HG03103 (cell line): ENCODE results near the gene SIGLECL1.

Experiments
- ATAC-seq: cut with Tn5 transposase; IDR thresholded peaks from one replicate; pipeline ENCODE4 v1.9.1; 2021; ENCODE audit warnings: low read depth; ENCODE audit not compliant: unreplicated experiment

The SIGLECL1 gene

DNA sequence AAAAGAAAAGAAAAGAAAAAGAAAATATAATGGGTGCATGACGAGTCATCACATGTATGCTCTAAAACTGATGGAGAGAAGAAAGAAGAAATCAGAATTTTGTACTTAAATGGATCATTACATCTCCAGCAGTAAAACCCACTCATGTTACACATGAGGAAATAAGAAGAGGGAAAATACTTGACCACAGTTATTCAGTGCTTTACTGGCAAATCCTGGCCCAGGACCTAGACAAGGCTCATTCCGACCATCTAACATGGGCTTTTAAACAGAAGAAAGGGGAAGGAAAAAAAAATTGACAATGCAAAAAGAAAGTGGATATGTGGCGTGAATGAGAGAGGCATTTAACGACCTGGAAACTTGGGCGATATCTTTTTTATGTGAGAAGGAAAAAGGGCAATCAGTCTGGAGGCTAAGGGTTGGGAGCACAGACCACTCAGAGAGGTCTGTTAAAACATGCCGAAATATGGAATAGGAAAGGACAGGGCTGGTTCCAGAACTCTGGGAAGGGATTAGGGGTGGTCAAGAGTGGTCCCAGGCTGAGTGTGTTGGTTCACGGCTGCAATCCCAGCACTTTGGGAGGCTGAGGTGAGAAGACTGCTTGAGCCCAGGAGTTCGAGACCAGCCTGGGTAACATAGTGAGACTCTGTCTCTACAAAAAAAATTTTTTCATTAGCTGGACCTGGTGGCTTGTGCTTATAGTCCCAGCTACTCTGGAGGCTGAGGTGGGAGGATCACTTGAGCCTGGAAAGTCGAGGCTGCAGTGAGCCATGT is 1.6 kb downstream of the SIGLECL1 start:
- no peak for ATAC-seq

DNA sequence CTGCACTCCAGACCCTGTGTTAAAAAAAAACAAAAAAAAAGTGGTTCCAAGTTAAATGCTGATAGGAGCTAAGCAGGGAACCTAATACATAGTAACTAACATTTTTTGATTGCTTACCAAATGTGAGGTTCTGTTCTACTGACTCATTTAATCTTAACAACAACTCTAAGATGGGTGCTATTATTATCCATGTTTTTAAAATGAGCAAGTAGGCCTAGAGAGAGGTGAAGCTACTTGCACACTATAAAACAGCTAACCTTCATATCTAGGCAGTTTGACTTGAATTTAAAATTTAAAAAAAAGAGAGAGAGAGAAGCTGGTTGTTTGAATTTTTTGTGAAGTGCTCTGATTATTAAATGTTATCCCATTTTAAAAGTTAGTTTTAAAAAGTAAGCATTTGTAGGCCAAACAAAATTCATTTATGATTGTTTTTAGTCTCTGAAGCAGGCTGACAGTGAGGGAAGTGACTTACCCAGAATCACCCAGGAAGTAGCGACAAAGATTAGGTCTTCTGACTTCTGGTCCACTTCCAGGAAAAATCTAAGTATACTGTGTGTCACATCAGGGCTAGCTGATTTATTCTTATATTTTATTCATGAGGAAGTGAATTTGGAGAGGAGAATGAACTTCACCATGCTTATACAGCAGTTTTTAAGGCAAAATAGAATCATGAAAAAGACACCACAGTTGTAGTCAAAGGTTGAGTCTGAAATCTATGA is 2.4 kb downstream of the SIGLECL1 start:
- ATAC-seq, result no peak

GRCh38 chr19:51256155-51256625 is 5.3 kb downstream of the SIGLECL1 start:
- no peak for ATAC-seq

- ATAC-seq, result no peak
Observed at GRCh38 chr19:51257471-51257870, 6.6 kb downstream of the SIGLECL1 start.

GRCh38 chr19:51258165-51259160 is 7.6 kb downstream of the SIGLECL1 start:
- ATAC-seq, result no peak

DNA sequence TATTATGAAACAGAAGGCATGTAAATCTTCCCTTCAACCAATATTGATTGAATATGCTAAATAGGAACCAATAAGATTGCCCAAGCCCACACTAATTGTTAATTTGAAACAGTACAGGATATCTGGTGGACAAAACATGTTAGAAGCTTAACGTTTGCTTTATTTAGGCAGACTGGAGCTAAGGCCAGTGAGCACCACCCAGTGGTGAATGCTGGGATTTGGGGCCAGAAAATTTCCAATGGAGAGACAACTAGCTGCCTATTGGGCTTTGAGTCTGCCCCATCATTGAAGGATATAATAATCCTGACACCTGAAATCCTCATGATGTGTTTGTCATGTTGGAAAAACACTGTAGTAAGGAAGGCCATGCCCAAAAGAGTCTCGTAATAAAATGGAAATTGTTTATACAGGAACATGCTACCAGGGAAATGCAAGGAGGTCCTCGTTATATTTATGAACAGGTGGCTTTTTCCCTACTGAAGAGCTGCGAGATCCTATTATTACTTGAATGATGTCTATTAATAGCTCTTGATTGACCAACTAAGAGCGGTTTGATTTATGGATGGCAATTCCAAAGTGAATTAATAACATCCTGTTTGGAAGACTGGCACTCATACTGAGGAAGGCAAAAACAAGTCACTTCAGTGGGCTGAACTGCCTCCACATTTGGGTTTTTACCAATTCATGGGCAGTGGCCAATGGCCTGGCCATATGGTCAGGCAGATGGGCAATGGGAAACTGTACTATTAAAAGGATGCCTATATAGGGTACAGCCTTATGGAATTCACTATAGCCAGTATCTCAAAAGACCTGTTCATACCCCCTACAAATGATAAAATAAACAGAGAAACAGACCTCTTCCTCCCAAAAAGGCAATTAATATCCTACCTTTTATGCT is 8.7 kb downstream of the SIGLECL1 start:
- no peak for ATAC-seq

DNA sequence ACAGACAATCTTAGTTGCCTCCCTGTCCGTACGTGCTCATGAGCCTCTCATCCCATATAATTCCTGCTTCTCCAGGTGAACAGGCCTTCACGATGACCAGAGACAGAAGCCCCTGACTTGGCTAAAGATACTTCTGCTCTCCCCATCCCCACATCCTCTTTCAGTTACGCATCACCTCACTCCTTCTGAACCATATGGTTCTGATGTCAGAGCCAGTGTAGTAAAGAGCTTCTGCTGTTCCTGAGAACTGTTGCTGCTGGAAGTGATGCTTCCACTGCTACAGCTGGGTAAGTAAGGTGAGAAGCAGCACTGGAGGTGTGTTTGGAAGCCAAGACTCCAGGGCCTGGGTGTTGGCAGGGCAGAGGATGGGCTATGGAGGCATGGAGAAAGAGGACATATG is 12.9 kb downstream of the SIGLECL1 start:
- ATAC-seq, result no peak

- no peak for ATAC-seq
Observed at GRCh38 chr19:51271067-51271466, 20.2 kb downstream of the SIGLECL1 start.

DNA sequence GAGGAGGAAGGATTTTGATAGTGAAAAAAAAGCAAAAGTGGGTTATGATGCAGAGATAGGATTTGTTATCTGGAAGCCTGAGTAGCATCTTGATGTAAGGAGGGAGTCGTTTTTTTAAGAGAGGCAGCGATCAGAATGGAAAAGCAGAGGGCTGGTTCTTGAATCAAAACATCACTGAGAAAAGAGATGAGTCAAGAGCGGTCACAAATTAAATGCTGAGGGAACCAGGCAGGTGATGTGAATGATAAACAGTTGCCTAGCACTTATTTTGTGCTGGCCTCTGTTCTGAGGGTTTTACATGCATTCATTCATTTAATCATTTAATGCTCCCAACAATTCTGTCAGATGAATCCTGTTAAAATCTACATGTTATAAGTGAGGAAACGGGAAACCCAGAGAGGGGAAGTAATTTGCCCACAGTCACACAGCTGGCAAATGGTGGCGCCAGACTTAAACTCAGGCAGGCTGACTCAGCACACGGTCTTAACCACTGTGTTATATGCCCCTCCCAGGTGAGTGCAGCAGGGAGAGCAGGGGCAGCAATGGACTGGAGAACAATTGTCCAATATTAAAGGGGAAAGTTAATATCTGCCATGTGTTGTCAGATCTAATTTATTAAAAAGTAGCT is 21.4 kb downstream of the SIGLECL1 start:
- no peak for ATAC-seq

- ATAC-seq, result no peak
Observed at GRCh38 chr19:51274049-51274770, 23.3 kb downstream of the SIGLECL1 start.

DNA sequence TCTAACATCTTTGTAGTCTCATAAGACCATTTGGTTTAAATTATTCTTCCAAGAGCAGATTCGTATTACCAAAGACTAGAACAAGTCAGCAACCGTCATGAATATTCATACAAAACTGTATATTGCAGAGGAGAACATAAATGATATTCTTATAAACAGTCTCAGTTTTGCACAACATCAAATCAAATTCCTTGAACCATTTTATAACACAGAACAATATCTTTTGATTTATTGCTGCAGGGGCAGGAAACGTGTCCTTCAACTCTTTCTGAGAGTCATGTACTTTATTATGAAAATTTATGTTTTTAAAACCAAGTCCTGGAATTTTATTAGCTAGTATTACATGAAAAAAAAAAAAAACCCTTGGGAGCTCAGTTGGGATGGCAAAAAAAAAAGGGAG is 26.2 kb downstream of the SIGLECL1 start:
- no peak for ATAC-seq

DNA sequence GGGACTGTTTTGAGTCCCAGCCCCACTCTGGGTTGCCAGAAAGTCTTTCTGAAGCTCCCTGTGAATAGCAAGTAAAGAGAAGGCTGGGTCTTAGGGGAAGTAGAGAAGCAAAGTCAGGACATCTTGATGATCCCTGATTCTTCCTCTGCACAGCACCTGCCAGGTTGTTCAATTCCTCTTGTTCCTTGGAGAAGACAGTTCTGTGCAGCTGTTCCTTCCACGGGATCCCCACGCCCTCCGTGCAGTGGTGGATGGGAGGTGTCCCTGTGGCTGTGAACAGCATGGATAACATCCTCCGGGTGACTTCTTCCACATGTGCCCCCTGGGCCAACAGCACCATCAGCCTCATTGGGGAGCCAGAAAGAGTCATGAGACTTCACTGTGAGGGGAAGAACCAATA is 31.5 kb downstream of the SIGLECL1 start:
- ATAC-seq, result no peak

DNA sequence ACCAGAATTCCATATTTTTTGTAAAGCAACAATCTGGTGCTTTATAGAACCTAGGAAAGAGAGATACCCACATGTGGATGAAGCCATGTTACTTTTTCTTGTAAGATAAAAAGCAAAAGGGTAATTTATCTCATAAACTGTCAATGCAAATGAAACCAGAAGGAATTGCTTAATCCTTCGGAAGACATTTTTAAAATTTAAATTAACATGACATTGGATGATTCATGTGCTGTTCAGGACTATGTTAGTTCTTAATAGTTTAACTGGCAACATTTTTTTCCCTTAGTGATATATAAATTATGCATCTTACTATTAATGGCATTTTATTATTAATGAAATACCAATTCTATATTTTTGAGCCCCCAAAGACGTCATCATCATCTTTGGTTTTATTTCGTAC is 34.8 kb downstream of the SIGLECL1 start:
- ATAC-seq, result no peak

DNA sequence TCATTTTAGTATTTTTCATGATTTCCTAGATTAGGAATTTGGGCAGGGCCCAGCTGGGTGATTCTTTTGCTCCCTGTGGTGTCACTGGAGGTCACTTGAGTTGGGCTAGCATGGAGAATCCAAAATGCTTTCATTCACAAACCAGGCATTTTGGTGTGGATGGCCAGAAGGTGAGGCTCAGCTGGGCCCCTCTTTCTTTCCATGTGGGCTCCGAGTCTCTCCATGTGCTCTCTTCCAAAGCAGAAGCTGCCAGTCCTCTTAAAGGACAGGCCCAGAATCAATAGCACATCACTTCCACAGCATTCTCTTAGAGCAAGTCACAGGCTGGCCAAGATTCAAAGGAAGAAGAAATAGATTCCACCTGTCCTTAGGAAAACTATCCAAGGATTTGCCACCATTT is 38.8 kb downstream of the SIGLECL1 start:
- no peak for ATAC-seq

DNA sequence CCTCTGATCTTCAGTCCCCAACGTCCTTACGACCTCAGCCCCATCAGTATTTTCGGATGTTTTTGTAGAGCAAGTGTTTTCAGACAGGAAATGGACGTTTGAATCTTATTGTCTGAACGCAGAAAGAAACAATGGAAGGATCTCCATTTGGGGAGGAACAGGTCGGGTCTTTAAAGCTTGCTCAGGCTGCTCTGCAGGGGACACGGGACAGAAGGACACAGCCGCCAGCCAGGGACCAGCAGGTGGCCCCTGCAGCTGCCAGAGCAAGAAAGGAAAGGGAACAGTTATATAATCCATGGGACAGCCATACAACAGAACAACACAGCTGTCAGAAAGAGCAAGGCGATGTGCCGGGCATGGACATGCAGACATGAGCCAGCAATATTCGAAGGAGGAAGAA is 42.1 kb downstream of the SIGLECL1 start:
- no peak for ATAC-seq

- no peak for ATAC-seq
Observed at GRCh38 chr19:51293571-51294210, 42.8 kb downstream of the SIGLECL1 start.

GRCh38 chr19:51294211-51294976 is 43.5 kb downstream of the SIGLECL1 start:
- no peak for ATAC-seq

GRCh38 chr19:51294977-51295375 is 44.1 kb downstream of the SIGLECL1 start:
- no peak for ATAC-seq
